ENCODE results near the gene SHROOM4.

SHROOM4 gene, protein sequence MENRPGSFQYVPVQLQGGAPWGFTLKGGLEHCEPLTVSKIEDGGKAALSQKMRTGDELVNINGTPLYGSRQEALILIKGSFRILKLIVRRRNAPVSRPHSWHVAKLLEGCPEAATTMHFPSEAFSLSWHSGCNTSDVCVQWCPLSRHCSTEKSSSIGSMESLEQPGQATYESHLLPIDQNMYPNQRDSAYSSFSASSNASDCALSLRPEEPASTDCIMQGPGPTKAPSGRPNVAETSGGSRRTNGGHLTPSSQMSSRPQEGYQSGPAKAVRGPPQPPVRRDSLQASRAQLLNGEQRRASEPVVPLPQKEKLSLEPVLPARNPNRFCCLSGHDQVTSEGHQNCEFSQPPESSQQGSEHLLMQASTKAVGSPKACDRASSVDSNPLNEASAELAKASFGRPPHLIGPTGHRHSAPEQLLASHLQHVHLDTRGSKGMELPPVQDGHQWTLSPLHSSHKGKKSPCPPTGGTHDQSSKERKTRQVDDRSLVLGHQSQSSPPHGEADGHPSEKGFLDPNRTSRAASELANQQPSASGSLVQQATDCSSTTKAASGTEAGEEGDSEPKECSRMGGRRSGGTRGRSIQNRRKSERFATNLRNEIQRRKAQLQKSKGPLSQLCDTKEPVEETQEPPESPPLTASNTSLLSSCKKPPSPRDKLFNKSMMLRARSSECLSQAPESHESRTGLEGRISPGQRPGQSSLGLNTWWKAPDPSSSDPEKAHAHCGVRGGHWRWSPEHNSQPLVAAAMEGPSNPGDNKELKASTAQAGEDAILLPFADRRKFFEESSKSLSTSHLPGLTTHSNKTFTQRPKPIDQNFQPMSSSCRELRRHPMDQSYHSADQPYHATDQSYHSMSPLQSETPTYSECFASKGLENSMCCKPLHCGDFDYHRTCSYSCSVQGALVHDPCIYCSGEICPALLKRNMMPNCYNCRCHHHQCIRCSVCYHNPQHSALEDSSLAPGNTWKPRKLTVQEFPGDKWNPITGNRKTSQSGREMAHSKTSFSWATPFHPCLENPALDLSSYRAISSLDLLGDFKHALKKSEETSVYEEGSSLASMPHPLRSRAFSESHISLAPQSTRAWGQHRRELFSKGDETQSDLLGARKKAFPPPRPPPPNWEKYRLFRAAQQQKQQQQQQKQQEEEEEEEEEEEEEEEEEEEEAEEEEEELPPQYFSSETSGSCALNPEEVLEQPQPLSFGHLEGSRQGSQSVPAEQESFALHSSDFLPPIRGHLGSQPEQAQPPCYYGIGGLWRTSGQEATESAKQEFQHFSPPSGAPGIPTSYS (N-terminal part only)

DNA sequence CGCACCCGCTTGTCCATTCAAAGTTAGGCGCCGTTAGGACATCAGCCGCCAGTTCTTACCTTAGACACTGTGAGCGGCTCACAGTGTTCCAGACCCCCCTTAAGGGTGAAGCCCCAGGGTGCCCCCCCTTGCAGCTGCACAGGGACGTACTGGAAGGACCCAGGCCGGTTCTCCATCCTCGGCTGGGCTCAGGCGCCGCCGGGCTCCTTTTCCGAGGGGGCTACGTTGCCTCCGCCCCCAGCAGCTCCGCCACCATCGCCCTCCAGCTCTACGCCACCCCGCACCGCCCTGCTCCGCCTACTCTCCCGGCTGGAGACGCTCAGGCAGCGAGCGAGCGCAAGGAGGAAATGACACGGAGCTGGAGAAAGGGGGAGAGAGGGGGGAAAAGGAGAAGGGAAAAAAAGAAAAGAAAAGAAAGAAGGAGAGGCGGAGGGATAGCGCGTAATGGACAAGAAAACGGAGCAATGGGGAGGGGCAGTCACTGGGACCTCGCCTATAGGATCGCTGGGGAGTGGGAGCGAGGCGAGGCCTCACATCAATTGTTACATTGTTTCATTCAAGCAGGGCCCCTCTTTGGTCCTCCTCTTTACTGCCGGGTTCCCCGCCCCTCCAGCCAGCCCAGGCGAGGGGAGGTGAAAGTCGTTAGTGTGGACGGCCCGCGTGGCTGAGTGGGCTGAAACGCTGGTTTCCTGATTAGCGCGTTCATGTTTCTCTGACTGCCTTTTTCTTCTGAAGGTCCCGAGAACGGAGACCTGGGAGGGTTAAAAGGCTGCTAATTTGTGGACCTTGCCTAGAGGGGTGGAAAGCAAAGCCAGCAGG is at the start of gene SHROOM4:
Gene SHROOM4 (minus strand): TSS at position 352 of the 819 bp plus-strand sequence. CDS start 176 bp downstream, at position 176.
- DNase-seq (ENCODE audit: low read depth), result peak; percentile 66

DNA sequence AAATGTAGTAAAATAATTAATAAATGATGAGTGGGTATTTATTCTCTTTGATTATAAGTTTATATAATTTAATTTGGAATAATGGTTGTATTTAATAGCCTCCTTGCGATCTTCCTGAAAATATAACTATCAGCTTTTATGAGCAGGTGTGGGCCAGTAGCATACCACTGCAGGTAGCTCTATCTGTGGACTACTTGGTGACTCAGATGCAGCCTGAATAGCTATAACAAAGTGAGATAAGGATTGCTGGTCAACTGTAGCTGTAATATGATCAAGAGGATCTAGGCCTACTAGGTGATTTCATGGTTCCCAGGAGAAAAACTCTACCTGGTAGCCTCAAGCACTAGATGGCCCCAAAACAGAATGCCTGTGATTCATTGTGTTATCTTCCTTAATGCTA is 49.5 kb upstream of the SHROOM4 start:
- no peak for DNase-seq (ENCODE audit: low read depth)

DNA sequence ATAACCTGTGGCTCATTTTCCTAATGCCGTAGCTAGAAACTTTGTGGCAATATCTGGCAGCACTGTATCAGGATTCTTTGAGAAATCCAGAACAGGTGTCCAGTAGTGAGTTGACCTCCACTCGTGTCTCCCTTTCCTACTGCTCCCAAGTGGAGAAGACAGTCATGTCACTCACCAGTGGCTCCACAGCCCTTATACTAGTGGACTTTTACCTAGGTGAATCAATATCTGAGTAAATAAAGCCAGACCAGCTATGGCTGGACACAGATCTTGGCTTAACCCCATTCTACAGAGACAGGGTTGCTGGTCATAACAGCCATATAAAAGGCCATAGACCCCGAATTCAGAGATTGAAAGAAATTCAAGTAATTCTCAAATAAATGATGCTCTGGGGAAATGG is 46.5 kb upstream of the SHROOM4 start:
- DNase-seq (ENCODE audit: low read depth), result no peak

DNA sequence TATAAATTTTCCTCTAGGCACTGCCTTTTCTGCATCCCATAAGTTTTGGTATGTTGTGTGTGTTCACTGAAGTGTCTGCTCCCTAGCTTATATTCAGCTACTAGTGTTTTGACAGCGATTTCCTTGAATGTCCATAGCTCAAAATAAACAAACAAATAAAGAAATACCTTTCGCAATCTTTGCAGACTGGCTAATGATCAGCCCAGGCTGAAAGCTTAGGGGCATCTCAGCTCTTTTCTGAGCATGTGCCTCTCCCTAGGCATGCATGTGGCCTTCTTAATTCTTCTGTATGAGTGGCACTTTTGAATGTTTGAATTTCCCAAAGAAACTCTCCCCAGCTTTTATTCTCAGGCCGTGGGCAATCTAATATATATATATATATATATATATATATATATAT is 44.6 kb upstream of the SHROOM4 start:
- no peak for DNase-seq (ENCODE audit: low read depth)

DNA sequence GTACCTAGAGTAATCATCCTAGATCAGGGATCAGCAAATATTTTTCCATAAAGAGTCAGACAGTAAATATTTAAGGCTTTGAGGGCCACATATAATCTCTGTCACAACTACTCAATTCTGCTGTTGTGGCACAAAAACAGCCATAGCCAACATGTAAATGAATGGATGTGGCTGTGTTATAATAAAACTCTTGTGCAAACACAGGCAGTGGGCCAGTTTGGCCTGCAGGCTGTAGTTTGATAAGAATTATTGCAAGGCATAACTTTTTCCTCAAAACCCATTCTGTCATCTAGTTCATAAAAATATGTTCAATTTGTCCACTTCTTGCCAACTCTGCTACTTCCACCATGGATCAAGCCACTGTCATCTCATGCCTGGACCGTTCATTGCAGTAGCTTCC is 39.4 kb upstream of the SHROOM4 start:
- DNase-seq (ENCODE audit: low read depth), result no peak

DNA sequence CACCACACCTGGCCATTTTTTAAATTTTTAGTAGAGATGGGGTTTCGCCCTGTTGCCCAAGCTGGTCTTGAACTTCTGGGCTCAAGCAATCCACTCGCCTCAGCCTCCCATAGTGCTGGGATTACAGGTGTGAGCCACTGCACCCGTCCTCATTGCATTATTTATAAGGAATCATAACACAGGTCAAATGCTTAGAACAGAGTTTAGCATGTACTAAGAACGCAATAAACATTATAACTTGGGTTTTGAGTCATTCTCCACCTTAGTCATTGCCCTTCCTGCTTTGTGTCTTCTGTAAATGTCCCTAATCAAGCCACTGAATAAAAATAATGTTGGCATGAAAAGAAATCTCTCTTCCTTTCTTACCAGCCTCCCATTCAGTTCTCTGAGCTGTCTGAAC is 38.5 kb upstream of the SHROOM4 start:
- no peak for DNase-seq (ENCODE audit: low read depth)

DNA sequence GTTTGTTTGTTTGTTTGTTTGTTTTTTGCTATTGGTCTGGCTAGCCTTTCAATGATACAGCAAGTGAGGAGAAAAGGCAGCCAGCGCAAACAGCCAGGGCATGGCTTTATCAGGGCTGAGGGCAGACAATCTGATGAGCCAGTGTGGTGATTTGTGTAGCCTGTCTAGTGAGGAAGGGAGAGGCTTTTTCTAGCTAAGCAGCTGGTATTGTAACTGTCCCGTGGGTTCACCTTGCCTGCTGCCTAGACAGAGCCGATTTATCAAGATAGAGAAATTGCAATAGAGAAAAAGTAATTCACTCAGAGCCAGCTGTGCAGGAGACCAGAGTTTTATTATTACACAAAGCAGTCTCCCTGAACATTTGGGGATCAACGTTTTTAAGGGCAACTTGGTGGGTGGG is 28.2 kb upstream of the SHROOM4 start:
- no peak for DNase-seq (ENCODE audit: low read depth)

DNA sequence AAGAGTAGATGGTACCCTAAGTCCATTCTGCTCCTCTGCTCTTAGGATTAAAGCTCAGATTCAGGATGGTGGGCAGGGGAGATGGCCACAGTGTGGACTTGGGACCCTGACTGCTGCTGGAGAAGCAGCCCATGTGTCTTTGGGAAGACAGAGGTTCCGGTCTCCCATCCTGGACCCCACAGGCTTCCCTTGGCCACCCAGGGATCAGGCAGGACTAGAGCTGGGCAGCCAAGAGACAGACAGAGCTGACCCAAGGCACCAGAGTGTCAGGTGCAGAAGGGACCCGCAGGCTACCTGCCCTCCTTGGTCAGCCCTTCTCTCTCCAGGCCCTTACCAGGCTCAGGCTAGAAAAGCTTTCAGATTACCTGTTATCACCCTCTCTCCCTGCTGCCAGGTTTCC is 25.7 kb upstream of the SHROOM4 start:
- no peak for DNase-seq (ENCODE audit: low read depth)

DNA sequence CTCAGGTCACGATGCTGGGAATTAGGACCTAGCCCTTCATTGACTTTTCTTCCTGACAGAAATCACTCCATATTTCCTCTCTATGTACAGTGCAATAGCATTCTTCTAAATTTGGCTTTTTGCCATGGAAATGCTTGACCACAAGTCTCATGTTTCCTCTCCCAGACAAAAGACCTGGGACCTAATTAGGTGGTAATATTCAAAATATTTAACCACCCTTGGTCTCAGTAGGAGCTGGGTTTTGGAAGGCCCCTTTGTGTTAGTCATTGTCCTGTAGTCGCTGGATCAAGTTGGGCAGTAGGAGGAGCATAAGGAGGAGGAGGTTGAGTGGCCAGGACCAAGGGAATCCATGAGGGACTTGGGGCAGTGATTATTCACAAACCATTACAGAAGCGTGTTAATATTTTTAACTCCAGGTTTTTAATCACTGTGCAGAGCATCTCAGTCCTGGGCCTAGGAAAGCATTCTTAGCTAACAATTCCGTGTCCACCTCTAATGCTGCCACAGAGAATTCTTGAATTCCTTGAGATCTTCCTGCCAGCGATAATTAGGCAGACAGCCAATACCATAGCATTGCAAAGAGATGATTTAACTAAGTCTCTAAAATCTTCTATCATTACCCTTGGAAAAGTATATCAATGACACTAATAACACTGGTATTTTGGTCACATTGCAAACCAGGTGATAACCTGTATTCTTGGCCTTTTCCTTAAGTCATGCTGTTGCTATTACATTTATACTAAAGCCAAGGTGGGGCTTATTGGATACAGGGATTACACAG is 25.0 kb upstream of the SHROOM4 start:
- DNase-seq (ENCODE audit: low read depth), result peak; percentile 46

DNA sequence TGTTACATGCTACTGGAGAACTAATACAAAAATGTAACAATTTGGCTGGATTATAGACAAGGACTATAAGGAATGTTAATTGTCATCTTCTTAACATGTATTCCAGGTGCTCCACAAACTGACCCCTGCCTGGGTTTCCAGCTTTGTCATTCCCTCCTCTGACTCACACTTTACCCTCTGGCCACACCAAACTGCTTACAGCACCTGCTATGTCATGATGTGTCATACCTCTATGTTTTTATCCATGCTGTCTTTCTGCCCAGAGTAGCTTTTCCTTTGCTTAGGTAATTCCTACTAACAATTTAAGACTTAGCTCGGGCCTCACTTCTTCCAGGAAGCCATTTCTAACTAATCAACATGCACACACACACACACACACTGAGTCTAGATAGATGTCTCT is 14.0 kb upstream of the SHROOM4 start:
- DNase-seq (ENCODE audit: low read depth), result no peak

DNA sequence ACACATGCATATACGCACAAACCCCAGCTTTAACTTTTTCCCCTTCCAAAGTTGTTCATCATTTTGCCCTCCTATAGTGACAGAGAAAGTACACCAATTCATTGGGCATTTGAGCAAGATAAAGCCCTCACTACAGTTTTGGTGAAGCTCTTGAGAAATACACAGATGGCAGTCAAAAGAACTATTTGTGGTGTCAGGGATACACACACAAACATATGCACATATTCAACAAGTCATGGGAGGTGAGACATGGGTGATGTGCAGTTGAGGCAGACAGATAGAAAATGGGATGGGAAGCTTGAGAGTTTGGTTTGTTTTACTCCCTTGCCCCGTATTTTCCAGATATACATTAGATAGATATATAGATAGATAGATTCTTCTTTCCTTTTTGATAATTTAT is 11.8 kb upstream of the SHROOM4 start:
- no peak for DNase-seq (ENCODE audit: low read depth)

DNA sequence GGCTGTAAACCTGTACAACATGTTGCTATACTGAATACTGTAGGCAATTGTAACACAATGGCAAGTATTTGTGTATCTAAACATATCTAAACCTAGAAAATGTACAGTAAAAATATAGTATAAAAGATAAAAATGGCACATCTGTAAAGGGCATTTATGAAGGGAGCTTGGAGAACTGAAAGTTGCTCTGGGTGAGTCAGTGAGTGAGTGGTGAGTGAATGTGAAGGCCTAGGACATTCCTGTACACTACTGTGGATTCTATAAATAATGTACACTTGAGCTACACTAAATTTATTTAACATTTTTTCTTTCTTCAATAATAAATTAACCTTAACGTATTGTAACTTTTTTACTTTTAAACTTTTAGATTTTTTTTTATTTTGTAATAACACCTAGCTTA is 5.0 kb upstream of the SHROOM4 start:
- no peak for DNase-seq (ENCODE audit: low read depth)

DNA sequence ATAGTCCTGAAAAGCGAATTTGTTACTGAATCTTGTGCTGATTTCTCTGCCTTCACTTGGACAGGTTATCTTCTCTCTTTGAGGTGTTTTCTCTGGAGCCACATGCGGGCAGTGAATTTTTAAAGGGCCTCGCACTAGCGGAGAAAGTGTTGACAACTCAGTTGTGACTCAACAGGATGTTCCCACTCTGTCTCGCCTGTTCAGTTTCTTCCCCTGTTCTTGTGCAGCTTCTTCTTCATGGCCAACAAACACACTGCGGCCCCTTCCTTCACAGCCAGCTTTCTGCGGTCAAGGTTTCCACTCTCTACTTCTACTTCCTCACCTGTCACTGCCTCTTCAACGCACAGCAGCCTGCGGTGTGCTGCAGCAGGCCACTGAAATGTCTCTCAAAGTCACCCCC is 1.1 kb upstream of the SHROOM4 start:
- peak; percentile 15 for DNase-seq (ENCODE audit: low read depth)

DNA sequence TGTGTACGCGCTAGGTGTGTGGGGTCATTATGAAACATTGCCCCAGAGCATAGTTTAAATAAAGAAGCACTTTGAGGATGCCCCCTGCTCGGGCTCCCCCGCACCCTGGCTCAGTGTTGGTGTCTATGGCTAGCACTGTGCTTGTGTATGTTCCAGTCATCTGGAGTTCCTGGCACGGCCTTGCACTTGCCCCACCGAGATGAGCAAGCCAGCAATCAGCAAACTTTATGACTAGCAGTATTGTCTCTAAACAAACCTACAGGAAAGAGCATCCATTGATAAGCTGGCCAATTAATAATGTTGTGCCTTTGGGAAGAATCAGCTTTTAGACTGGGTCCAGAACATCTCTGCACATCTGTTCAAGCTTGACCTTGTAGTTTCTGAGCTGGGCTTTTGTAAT is 707 bp upstream of the SHROOM4 start:
- DNase-seq (ENCODE audit: low read depth), result peak; percentile 8

DNA sequence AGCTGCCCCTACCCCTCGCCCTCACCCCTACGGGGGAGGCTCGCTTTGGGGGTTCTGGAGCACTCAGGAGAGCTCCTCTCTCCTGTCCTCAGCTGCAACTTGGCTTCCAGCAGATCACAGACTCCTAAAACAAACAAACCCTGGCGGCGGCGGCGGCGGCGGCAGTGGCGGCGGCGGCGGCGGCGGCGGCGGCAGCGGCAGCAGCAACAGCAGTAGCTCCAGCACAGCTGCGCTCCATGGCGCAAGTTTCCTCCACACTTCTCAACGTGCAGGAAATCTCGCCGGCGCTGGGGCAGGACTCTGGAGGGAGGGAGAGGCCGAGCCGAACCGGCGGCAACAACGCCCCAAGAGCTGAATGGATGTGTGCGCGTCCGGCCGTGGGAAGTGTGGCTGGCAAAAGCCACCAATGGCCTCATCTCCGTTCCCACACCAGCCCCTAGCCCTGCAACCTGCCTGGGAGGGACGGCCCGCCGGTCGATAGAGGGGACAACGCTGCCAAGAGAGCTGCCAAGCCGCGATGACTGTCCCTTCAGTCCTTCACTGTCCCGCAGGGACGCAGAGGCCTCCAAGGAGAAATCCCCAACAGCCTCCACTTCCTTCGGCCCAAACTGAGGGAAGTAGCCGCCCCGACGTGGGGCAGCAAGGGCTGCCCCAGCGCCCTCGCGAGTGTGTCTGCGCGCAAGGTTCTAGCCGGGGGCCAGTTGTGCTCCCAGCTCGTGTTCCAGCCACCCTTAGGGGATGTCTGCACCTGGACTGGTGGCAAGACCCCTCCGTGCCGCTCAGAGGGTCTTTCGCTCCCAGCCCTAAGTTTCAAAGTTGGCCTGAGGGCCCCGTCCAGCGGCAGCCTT is 775 bp downstream of the SHROOM4 start:
- peak; percentile 63 for DNase-seq (ENCODE audit: low read depth)

DNA sequence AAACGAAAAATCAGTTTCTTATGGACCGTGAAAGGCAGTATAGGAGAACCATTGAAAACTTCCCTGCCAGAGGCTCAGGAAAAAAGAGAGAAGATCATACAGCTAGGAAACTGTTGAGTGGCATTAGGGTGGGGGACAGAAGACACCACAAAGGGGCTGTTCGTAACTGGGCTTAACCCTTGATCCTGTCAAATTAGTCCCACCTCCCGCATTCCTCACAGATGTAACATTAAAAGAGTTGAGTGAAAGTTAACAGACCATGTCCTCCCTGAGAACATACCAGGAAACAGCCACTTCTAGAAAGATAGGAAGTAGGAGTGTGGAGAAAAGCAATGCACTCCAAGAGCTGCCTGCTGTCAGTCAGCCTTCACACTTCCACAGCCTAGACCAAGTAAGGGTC is 8.7 kb downstream of the SHROOM4 start:
- no peak for DNase-seq (ENCODE audit: low read depth)

DNA sequence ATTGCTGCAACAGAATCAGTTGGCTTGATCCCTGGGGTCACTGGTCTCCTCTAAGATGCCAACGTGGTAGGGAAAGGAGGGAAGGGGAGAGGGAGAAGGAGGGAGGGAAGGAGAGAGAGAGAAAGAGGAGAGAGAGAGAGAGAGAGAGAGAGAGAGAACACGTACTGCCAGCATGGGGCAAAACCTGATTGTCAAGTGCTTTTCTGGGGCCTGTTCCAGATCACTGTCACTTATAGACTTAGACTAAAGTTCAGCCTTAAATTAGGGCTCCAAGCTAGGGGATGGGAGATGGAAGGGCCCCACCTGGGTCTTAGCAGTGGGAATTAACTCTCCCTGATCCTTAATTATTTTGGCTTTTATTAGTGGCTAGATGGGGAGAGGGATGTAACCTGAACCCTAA is 12.9 kb downstream of the SHROOM4 start:
- no peak for DNase-seq (ENCODE audit: low read depth)

DNA sequence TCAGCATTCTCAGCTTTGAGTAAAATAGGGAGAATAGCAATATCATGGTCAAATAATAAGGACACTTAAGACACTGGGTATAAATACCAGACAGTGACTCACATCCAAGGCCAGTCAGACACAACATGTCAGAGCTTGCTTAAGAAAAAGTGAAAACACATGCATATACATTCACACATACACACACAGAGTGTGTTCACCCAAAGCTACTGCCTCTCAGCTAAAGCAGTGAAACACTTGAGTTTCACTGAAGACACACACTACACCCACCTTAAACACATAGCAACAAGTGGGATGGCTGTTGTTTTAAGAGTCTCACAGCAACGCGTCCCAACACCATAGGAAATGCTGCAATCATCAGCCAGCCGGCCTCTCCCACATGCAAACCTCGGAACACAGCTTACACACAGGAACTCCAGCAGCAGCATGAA is 14.4 kb downstream of the SHROOM4 start:
- DNase-seq (ENCODE audit: low read depth), result peak; percentile 52

DNA sequence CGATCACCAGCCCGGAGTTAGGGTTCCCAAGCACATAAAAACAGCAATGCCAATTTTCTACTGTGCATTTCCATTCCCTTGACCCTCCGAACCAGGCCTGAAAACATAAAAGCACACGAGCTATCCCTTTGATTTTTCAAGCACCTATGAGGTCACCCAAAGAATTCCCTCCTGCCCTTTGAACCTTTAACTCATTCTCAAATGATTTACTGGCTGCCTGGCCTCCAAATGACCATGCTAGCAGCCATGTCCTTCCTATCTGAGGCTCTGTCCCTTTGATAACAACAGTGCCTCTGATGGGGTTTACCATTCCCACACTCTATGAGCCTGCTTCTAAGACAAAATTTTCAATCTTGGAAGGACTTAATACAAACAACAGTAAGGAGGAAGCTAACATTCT is 15.2 kb downstream of the SHROOM4 start:
- DNase-seq (ENCODE audit: low read depth), result no peak

DNA sequence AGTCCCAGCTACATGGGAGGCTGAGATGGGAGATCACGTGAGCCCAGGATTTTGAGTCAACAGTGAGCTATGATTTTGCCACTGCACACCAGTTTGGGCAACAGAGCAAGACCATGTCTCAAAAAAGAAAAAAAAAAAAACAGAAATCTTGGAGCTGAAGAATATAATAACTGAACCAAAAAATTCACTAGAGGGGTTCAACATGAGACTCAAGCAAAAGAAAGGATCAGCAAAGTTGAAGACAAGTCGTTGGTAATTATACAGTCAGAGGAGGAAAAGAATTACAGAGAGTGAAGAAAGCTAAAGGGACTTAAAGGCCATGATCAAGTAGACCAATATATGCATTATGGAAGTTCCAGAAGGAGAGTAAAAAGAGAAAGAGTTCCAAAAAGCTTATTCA is 26.9 kb downstream of the SHROOM4 start:
- DNase-seq (ENCODE audit: low read depth), result no peak
